SK-N-SH treated with all-trans-retinoic acid at 6 μM for 48 hours (cell line): ENCODE data around the gene NUFIP1.

ENCODE experiments used
- ATAC-seq: fragments of 200-7000 bp; cut with Tn5 transposase; 3 replicates; pipeline ENCODE4 v1.9.1; 2020; ENCODE audit warnings: mild to moderate bottlenecking, moderate library complexity
- ARNTL ChIP-seq: fragments of 450-650 bp; formaldehyde crosslinking; IDR thresholded peaks from 2 replicates; pipeline ENCODE4 v1.5.0; 2020; ENCODE audit warnings: low read depth, mild to moderate bottlenecking, moderate library complexity, borderline replicate concordance
- BACH2 ChIP-seq: fragments of 250-450 bp; sonication (Bioruptor Pico); IDR thresholded peaks from 2 replicates; pipeline ENCODE4 v1.9.0; 2021; ENCODE audit warnings: mild to moderate bottlenecking, borderline replicate concordance
- CSDC2 ChIP-seq: fragments of 250-450 bp; sonication (Bioruptor Pico); IDR thresholded peaks from 2 replicates; pipeline ENCODE4 v1.5.0; 2020; ENCODE audit warnings: mild to moderate bottlenecking, moderate library complexity
- GLIS3 ChIP-seq: fragments of 250-450 bp; sonication (Bioruptor Pico); IDR thresholded peaks from 2 replicates; pipeline ENCODE4 v1.5.0; 2020; ENCODE audit warnings: mild to moderate bottlenecking, moderate library complexity
- ISL1 ChIP-seq: fragments of 250-450 bp; sonication (Bioruptor Pico); IDR thresholded peaks from 2 replicates; pipeline ENCODE4 v2.1.2; 2022; ENCODE audit warnings: mild to moderate bottlenecking, moderate library complexity
- OSR1 ChIP-seq: fragments of 250-450 bp; sonication (Bioruptor Pico); IDR thresholded peaks from 2 replicates; pipeline ENCODE4 v1.8.0; 2022; ENCODE audit warnings: moderate library complexity, mild to moderate bottlenecking, inconsistent platforms
- PPARA ChIP-seq: fragments of 250-450 bp; sonication (Bioruptor Pico); IDR thresholded peaks from 2 replicates; pipeline ENCODE4 v1.5.0; 2020; ENCODE audit warnings: mild to moderate bottlenecking, borderline replicate concordance
- RARB ChIP-seq: fragments of 250-450 bp; sonication (Bioruptor Pico); IDR thresholded peaks from 2 replicates; pipeline ENCODE4 v1.8.0; 2021; ENCODE audit warnings: mild to moderate bottlenecking, moderate library complexity
- SNAI2 ChIP-seq: fragments of 250-450 bp; sonication (Bioruptor Pico); IDR thresholded peaks from 2 replicates; pipeline ENCODE4 v1.5.0; 2020; ENCODE audit warnings: mild to moderate bottlenecking, moderate library complexity
- TCF4 ChIP-seq: fragments of 250-450 bp; sonication (Bioruptor Pico); IDR thresholded peaks from 2 replicates; pipeline ENCODE4 v1.8.0; 2021; ENCODE audit warnings: mild to moderate bottlenecking, moderate library complexity, borderline replicate concordance
- TOX ChIP-seq: fragments of 250-450 bp; sonication (Bioruptor Pico); IDR thresholded peaks from 2 replicates; pipeline ENCODE4 v1.8.0; 2021; ENCODE audit warnings: mild to moderate bottlenecking, moderate library complexity, borderline replicate concordance
- ZC3H10 ChIP-seq: fragments of 250-450 bp; sonication (Bioruptor Pico); IDR thresholded peaks from 2 replicates; pipeline ENCODE4 v1.5.1; 2021; ENCODE audit warnings: mild to moderate bottlenecking, moderate library complexity
- ZFP3 ChIP-seq: fragments of 250-450 bp; sonication (Bioruptor Pico); IDR thresholded peaks from 2 replicates; pipeline ENCODE4 v1.5.0; 2020; ENCODE audit warnings: mild to moderate bottlenecking, moderate library complexity
- ZFP30 ChIP-seq: fragments of 450-650 bp; formaldehyde crosslinking; IDR thresholded peaks from 2 replicates; pipeline ENCODE4 v1.5.0; 2022; ENCODE audit warnings: mild to moderate bottlenecking, moderate library complexity
- ZNF565 ChIP-seq: fragments of 450-650 bp; formaldehyde crosslinking; conservative IDR thresholded peaks from 2 replicates; pipeline ENCODE4 v1.5.0; 2020; ENCODE audit warnings: low read depth, mild to moderate bottlenecking, moderate library complexity
- ZNF70 ChIP-seq: fragments of 450-650 bp; formaldehyde crosslinking; IDR thresholded peaks from 2 replicates; pipeline ENCODE4 v1.5.0; 2020; ENCODE audit warnings: mild to moderate bottlenecking, moderate library complexity
- ZNF8 ChIP-seq: fragments of 450-650 bp; formaldehyde crosslinking; IDR thresholded peaks from 2 replicates; pipeline ENCODE4 v1.5.0; 2020; ENCODE audit warnings: mild to moderate bottlenecking, moderate library complexity
- TF ChIP-seq, protein P1 (sequence below): fragments of 250-450 bp; sonication (Bioruptor Pico); IDR thresholded peaks from 2 replicates; pipeline ENCODE4 v1.8.0; 2020; ENCODE audit warnings: mild to moderate bottlenecking, moderate library complexity, borderline replicate concordance
- TF ChIP-seq, protein P2 (sequence below): fragments of 250-450 bp; sonication (Bioruptor Pico); IDR thresholded peaks from 2 replicates; pipeline ENCODE4 v1.8.0; 2021; ENCODE audit warnings: low read depth, mild to moderate bottlenecking, moderate library complexity, borderline replicate concordance
- TF ChIP-seq, protein P3 (sequence below): fragments of 250-450 bp; sonication (Bioruptor Pico); IDR thresholded peaks from 2 replicates; pipeline ENCODE4 v1.5.0; 2020; ENCODE audit warnings: mild to moderate bottlenecking, moderate library complexity
- TF ChIP-seq, protein P4 (sequence below): fragments of 250-450 bp; sonication (Bioruptor Pico); IDR thresholded peaks from 2 replicates; pipeline ENCODE4 v1.5.1; 2020; ENCODE audit warnings: low read depth, mild to moderate bottlenecking, moderate library complexity

The NUFIP1 gene

DNA sequence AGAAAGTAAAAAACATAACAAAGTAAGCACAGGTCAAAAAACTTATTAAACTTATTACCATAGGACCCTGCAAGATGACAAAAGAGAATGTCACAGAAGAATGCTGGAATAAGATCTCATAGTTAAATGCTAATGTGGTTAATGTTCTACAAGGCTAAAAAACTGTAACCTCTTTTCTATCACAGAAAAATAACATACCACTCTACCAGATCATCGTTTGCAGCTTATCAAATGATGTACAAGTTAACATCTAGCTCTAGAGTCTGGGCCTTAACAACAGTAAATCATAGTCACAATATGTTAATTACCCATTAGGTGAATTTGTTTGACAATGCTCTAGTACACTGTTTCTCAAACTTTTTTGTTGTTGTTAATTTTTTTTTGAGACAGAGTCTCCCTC is 53.0 kb downstream of the NUFIP1 start:
- ATAC-seq = no peak; the same call in 2 of the 3 replicates
- TF ChIP-seq ZFP3 = no peak
- no peak for TF ChIP-seq ISL1 (CRISPR knock-in tag)

DNA sequence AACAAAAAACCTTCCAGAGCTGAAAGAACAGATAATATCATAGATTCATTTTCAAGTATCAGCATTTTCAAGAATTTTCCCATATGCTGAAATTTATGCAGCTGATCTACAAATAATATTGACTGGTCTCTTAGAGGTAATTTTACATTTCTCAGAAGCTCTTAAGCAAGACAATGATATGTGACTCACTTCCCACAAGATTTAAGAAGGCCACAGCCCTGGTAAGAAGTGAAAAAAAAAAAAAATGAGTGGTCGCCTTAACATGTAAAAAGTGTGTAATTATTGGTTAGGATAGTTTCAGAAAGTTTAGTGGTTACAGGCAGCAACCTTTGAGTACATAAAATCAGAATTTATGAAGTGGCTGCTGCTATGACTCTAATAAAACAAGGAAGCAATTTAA is 54.5 kb downstream of the NUFIP1 start:
- TF ChIP-seq RARB (CRISPR knock-in tag) (no peak), ZNF70 (CRISPR knock-in tag) (no peak), TOX (CRISPR knock-in tag) (no peak), ARNTL (CRISPR knock-in tag) (no peak), ZFP3 (no peak), BACH2 (no peak), ZFP30 (CRISPR knock-in tag) (no peak), PPARA (CRISPR knock-in tag) (no peak), ZNF8 (CRISPR knock-in tag) (no peak), GLIS3 (CRISPR knock-in tag) (no peak), ZC3H10 (no peak), CSDC2 (CRISPR knock-in tag) (no peak), OSR1 (CRISPR knock-in tag) (no peak), SNAI2 (CRISPR knock-in tag) (no peak)
- TF ChIP-seq, protein P1, sequence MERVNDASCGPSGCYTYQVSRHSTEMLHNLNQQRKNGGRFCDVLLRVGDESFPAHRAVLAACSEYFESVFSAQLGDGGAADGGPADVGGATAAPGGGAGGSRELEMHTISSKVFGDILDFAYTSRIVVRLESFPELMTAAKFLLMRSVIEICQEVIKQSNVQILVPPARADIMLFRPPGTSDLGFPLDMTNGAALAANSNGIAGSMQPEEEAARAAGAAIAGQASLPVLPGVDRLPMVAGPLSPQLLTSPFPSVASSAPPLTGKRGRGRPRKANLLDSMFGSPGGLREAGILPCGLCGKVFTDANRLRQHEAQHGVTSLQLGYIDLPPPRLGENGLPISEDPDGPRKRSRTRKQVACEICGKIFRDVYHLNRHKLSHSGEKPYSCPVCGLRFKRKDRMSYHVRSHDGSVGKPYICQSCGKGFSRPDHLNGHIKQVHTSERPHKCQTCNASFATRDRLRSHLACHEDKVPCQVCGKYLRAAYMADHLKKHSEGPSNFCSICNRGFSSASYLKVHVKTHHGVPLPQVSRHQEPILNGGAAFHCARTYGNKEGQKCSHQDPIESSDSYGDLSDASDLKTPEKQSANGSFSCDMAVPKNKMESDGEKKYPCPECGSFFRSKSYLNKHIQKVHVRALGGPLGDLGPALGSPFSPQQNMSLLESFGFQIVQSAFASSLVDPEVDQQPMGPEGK (CRISPR knock-in tag) = no peak
- TF ChIP-seq, protein P2, sequence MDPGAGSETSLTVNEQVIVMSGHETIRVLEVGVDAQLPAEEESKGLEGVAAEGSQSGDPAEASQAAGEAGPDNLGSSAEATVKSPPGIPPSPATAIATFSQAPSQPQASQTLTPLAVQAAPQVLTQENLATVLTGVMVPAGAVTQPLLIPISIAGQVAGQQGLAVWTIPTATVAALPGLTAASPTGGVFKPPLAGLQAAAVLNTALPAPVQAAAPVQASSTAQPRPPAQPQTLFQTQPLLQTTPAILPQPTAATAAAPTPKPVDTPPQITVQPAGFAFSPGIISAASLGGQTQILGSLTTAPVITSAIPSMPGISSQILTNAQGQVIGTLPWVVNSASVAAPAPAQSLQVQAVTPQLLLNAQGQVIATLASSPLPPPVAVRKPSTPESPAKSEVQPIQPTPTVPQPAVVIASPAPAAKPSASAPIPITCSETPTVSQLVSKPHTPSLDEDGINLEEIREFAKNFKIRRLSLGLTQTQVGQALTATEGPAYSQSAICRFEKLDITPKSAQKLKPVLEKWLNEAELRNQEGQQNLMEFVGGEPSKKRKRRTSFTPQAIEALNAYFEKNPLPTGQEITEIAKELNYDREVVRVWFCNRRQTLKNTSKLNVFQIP (CRISPR knock-in tag) = no peak
- TF ChIP-seq, protein P3, sequence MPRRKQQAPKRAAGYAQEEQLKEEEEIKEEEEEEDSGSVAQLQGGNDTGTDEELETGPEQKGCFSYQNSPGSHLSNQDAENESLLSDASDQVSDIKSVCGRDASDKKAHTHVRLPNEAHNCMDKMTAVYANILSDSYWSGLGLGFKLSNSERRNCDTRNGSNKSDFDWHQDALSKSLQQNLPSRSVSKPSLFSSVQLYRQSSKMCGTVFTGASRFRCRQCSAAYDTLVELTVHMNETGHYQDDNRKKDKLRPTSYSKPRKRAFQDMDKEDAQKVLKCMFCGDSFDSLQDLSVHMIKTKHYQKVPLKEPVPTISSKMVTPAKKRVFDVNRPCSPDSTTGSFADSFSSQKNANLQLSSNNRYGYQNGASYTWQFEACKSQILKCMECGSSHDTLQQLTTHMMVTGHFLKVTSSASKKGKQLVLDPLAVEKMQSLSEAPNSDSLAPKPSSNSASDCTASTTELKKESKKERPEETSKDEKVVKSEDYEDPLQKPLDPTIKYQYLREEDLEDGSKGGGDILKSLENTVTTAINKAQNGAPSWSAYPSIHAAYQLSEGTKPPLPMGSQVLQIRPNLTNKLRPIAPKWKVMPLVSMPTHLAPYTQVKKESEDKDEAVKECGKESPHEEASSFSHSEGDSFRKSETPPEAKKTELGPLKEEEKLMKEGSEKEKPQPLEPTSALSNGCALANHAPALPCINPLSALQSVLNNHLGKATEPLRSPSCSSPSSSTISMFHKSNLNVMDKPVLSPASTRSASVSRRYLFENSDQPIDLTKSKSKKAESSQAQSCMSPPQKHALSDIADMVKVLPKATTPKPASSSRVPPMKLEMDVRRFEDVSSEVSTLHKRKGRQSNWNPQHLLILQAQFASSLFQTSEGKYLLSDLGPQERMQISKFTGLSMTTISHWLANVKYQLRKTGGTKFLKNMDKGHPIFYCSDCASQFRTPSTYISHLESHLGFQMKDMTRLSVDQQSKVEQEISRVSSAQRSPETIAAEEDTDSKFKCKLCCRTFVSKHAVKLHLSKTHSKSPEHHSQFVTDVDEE (CRISPR knock-in tag) = no peak
- no peak for ATAC-seq

DNA sequence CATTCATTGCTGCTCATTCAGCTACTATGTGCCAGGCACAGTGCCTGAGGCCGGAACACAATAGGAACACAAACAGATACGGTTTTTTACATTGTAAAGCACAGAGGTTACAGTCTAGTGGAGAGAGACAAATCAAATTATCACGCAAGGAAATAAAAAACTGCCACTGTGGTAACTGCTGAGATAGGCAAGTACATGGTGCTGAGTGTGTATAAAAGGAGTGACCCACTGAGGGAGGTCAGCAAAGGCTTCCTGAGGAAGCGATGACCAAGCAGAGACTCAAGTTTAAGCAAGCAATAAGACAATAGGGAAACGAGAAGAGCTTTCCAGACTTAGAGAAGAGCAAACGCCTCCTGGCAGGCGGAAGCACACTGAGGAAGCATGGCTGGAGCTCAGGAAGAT is 56.4 kb downstream of the NUFIP1 start:
- TF ChIP-seq ISL1 (CRISPR knock-in tag) (no peak), TCF4 (CRISPR knock-in tag) (no peak)
- peak; percentile 24 for ATAC-seq

DNA sequence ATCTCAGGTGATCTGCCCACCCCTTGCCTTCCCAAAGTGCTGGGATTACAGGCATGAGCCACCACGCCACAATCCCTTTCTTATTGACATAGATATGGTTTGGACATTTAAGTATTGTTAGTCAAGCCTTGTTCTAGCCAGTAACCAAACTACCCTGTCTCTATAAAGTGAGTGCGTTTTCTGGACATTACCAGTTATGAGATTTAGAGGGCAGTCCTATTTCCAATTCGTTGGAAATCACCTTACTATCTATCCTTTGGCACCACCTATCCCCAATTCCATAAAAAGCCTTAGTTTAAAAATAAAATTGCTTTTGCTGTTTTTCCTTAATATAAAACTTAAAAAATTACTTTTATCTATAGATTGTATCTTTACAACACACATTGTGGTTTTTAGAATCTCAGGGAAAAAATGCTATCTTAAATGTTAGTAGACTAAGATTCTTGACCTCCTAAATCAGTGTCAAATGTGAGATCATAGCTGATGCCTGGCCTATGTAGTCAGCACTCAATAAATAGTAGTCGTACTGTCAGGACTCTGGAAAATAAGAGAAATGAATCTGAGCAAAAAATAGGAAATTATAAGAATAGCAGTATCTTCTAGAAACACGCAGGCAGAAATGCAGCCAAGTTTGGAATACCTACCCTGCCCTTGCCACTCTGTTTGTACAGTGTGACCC is 57.0 kb downstream of the NUFIP1 start:
- ATAC-seq = peak; percentile 66

DNA sequence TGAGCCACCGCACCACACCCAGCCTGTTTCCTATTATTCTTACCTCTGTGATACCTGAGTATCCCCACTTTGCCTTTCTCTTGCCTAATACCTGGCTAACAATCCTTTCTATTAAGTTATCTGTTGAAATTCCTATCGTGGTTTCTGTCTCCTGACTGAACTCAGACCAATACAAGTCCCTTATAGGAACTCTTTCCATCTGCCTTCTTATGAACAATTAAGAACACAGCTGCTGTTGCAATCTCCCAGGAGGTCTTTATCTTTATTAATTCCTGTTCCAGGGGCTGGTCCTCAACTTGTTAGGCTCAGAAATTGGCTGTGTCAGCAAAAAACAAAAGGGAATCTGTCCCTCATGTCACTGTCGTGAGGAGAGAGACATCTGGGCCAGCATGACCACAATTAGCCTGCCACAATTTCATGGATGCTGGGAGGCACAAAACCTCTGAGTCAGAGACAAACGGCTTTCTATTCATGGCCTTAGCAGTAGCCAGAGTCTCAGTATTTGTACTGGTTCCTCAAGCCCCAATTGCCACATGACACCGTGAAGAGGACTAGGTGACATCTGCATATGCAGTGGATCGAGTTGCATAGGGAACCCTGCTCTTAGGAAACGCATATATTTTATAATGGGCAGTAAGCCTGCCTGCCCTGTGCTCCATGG is 58.2 kb downstream of the NUFIP1 start:
- TF ChIP-seq GLIS3 (CRISPR knock-in tag) = no peak
- TF ChIP-seq ZNF8 (CRISPR knock-in tag) = no peak
- no peak for TF ChIP-seq RARB (CRISPR knock-in tag)
- TF ChIP-seq PPARA (CRISPR knock-in tag) = no peak
- TF ChIP-seq ZNF70 (CRISPR knock-in tag) = no peak
- TF ChIP-seq, protein P3 (CRISPR knock-in tag) = no peak
- no peak for TF ChIP-seq BACH2
- no peak for TF ChIP-seq ZFP30 (CRISPR knock-in tag)
- TF ChIP-seq ARNTL (CRISPR knock-in tag) = no peak
- TF ChIP-seq ZFP3 = no peak
- no peak for TF ChIP-seq ZNF565 (CRISPR knock-in tag)
- TF ChIP-seq, protein P4, sequence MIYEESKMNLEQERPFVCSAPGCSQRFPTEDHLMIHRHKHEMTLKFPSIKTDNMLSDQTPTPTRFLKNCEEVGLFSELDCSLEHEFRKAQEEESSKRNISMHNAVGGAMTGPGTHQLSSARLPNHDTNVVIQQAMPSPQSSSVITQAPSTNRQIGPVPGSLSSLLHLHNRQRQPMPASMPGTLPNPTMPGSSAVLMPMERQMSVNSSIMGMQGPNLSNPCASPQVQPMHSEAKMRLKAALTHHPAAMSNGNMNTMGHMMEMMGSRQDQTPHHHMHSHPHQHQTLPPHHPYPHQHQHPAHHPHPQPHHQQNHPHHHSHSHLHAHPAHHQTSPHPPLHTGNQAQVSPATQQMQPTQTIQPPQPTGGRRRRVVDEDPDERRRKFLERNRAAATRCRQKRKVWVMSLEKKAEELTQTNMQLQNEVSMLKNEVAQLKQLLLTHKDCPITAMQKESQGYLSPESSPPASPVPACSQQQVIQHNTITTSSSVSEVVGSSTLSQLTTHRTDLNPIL (CRISPR knock-in tag) = no peak

More for the DNA sequence above, 57.0 kb downstream of the NUFIP1 start:
- TF ChIP-seq ZFP3 (no peak), ISL1 (CRISPR knock-in tag) (0 out of 2 replicates have a peak, but pooled peaks have one; percentile 25)

More for the DNA sequence above, 58.2 kb downstream of the NUFIP1 start:
- no peak for ATAC-seq
